SK-N-SH (cell line): ENCODE results near the gene APBA2.

Experiments used
- EP300 ChIP-seq, 2 experiments: IDR thresholded peaks; 2 replicates each; pipeline versions ENCODE4 v1.4.0 to v1.6.1; 2012; ENCODE audit warnings: borderline replicate concordance in 1 of 2, low read depth in 1 of 2, low read length in 1 of 2
- EZH2phosphoT487 ChIP-seq: fragments of 200-600 bp; sonication (generic); IDR thresholded peaks from 2 replicates; pipeline ENCODE4 v1.6.1; 2017; ENCODE audit warnings: low read depth, mixed run types, mild to moderate bottlenecking, antibody characterized with exemption, moderate library complexity, borderline replicate concordance
- FOSL2 ChIP-seq: IDR thresholded peaks from 2 replicates; pipeline ENCODE4 v1.4.0; 2012; ENCODE audit warnings: low read depth, mild to moderate bottlenecking, moderate library complexity, borderline replicate concordance
- GABPA ChIP-seq: IDR thresholded peaks from 2 replicates; pipeline ENCODE4 v1.4.0; 2012; ENCODE audit warnings: low read depth, mild to moderate bottlenecking
- MXI1 ChIP-seq: IDR thresholded peaks from 2 replicates; pipeline ENCODE4 v1.6.1; 2012; ENCODE audit warnings: mild to moderate bottlenecking, low read depth, low read length, improper control_type of control experiment
- RAD21 ChIP-seq: IDR thresholded peaks from 2 replicates; pipeline ENCODE4 v1.6.1; 2012; ENCODE audit warnings: mild to moderate bottlenecking, low read length
- RCOR1 ChIP-seq: fragments of 150-350 bp; IDR thresholded peaks from 2 replicates; pipeline ENCODE4 v1.6.1; 2017; ENCODE audit warnings: antibody characterized with exemption, low read length
- REST ChIP-seq: IDR thresholded peaks from 2 replicates; pipeline ENCODE4 v1.6.1; 2012; ENCODE audit warnings: mild to moderate bottlenecking, low read depth, low read length, moderate library complexity
- TF ChIP-seq, protein P1 (sequence below): fragments of 200-600 bp; sonication (generic); IDR thresholded peaks from 2 replicates; pipeline ENCODE4 v1.6.1; 2017; ENCODE audit warnings: antibody characterized with exemption, mild to moderate bottlenecking, moderate library complexity
- TF ChIP-seq, protein P2 (sequence below): fragments of 150-350 bp; IDR thresholded peaks from 2 replicates; pipeline ENCODE4 v1.6.1; 2016; ENCODE audit warnings: mild to moderate bottlenecking, low read depth, low read length
- TF ChIP-seq, protein P3 (sequence below): IDR thresholded peaks from 2 replicates; pipeline ENCODE4 v1.4.0; 2012; ENCODE audit warnings: low read depth, borderline replicate concordance
- TF ChIP-seq, protein P4 (sequence below): IDR thresholded peaks from 2 replicates; pipeline ENCODE4 v1.4.0; 2012; ENCODE audit warnings: low read depth

DNA sequence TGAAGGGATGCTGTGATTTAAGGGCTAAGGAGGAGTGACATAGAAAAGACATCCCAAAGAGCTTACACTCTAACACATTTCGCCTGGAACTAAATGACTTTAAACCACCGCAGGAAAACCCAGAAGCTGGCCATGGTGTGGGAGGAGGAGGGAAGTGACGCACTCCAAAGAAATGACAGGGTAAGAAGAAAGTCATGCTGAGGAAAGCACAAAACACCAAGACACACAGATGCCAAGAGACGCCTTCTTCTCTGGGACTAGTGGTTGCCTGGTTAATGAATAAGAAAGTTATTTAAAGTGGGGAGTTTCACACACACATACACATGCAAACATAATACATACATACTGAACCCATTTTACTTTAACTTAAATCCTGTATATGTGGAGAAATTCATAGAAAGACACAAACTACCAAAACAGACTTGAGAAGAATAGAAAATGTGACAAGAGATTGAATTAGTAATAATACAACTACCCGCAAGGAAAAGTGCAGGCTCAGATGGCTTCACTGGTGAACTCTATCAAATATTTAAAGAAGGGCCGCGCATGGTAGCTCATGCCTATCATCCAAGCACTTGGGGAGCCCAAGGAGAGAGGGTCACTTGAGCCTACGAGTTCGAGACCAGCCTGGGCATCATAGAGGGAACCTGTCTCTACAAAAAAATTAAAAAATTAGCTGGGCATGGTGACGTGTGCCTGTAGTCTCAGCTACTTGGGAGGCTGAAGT lies 258.3 kb downstream of the APBA2 start:
- TF ChIP-seq, protein P1, sequence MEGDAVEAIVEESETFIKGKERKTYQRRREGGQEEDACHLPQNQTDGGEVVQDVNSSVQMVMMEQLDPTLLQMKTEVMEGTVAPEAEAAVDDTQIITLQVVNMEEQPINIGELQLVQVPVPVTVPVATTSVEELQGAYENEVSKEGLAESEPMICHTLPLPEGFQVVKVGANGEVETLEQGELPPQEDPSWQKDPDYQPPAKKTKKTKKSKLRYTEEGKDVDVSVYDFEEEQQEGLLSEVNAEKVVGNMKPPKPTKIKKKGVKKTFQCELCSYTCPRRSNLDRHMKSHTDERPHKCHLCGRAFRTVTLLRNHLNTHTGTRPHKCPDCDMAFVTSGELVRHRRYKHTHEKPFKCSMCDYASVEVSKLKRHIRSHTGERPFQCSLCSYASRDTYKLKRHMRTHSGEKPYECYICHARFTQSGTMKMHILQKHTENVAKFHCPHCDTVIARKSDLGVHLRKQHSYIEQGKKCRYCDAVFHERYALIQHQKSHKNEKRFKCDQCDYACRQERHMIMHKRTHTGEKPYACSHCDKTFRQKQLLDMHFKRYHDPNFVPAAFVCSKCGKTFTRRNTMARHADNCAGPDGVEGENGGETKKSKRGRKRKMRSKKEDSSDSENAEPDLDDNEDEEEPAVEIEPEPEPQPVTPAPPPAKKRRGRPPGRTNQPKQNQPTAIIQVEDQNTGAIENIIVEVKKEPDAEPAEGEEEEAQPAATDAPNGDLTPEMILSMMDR, result no peak
- TF ChIP-seq, protein P2, sequence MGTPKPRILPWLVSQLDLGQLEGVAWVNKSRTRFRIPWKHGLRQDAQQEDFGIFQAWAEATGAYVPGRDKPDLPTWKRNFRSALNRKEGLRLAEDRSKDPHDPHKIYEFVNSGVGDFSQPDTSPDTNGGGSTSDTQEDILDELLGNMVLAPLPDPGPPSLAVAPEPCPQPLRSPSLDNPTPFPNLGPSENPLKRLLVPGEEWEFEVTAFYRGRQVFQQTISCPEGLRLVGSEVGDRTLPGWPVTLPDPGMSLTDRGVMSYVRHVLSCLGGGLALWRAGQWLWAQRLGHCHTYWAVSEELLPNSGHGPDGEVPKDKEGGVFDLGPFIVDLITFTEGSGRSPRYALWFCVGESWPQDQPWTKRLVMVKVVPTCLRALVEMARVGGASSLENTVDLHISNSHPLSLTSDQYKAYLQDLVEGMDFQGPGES, result no peak
- TF ChIP-seq, protein P3, sequence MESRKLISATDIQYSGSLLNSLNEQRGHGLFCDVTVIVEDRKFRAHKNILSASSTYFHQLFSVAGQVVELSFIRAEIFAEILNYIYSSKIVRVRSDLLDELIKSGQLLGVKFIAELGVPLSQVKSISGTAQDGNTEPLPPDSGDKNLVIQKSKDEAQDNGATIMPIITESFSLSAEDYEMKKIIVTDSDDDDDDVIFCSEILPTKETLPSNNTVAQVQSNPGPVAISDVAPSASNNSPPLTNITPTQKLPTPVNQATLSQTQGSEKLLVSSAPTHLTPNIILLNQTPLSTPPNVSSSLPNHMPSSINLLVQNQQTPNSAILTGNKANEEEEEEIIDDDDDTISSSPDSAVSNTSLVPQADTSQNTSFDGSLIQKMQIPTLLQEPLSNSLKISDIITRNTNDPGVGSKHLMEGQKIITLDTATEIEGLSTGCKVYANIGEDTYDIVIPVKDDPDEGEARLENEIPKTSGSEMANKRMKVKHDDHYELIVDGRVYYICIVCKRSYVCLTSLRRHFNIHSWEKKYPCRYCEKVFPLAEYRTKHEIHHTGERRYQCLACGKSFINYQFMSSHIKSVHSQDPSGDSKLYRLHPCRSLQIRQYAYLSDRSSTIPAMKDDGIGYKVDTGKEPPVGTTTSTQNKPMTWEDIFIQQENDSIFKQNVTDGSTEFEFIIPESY, result no peak
- TF ChIP-seq, protein P4, sequence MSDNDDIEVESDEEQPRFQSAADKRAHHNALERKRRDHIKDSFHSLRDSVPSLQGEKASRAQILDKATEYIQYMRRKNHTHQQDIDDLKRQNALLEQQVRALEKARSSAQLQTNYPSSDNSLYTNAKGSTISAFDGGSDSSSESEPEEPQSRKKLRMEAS, result no peak
- TF ChIP-seq EP300 (IDR thresholded peaks at IDR 0.05; ENCODE audit: borderline replicate concordance in 1 of 2, low read depth in 1 of 2, low read length in 1 of 2), result no peak
- TF ChIP-seq EZH2phosphoT487, result no peak
- TF ChIP-seq RCOR1, result no peak
- TF ChIP-seq MXI1, result no peak
- no peak for TF ChIP-seq REST
- no peak for TF ChIP-seq GABPA
- TF ChIP-seq FOSL2, result no peak
- TF ChIP-seq RAD21, result no peak
